Nucleus accumbens (tissue), 56 donors: ENCODE results near the gene CDC42SE2.

ENCODE experiments used
- DNase-seq, 56 donors: peaks; one replicate each; lab custom pipeline; 2025; lab: John Stamatoyannopoulos, UW

Gene CDC42SE2

GRCh38 chr5:131263648-131264450 is at the start of gene CDC42SE2:
TSS of gene CDC42SE2 (plus strand) at chr5:131264053. CDS start at chr5:131359494, 95,441 bp downstream.
- DNase-seq, result peak in 55 of 56 donors; percentile 13 to 90 (median 78)

GRCh38 chr5:131214609-131215227 is 49.1 kb upstream of the CDC42SE2 start:
- DNase-seq, result no peak

- DNase-seq, result no peak
These were observed 46.1 kb upstream of the CDC42SE2 start for GRCh38 chr5:131217791-131218190.

GRCh38 chr5:131218392-131218791 is 45.5 kb upstream of the CDC42SE2 start:
- no peak for DNase-seq

GRCh38 chr5:131220566-131220965 is 43.3 kb upstream of the CDC42SE2 start:
- no peak for DNase-seq

- DNase-seq, result no peak
These were observed 42.7 kb upstream of the CDC42SE2 start for GRCh38 chr5:131221008-131221703.

GRCh38 chr5:131221888-131222287 is 42.0 kb upstream of the CDC42SE2 start:
- DNase-seq, result no peak

- peak in 1 of 56 donors; percentile 5 for DNase-seq
These were observed 41.1 kb upstream of the CDC42SE2 start for GRCh38 chr5:131222731-131223130.

- DNase-seq, result no peak
These were observed 40.0 kb upstream of the CDC42SE2 start for GRCh38 chr5:131223751-131224386.

- DNase-seq, result peak in 9 of 56 donors; percentile 2 to 38 (median 10)
These were observed 39.3 kb upstream of the CDC42SE2 start for GRCh38 chr5:131224387-131225201.

- no peak for DNase-seq
These were observed 38.4 kb upstream of the CDC42SE2 start for GRCh38 chr5:131225282-131225974.

- DNase-seq, result no peak
These were observed 37.0 kb upstream of the CDC42SE2 start for GRCh38 chr5:131226899-131227298.

- no peak for DNase-seq
These were observed 35.2 kb upstream of the CDC42SE2 start for GRCh38 chr5:131228646-131229045.

GRCh38 chr5:131229623-131230022 is 34.2 kb upstream of the CDC42SE2 start:
- DNase-seq, result no peak

- peak in 7 of 56 donors; percentile 5 to 24 (median 15) for DNase-seq
These were observed 33.4 kb upstream of the CDC42SE2 start for GRCh38 chr5:131230406-131230805.

- DNase-seq, result no peak
These were observed 24.2 kb upstream of the CDC42SE2 start for GRCh38 chr5:131239686-131240085.

- no peak for DNase-seq
These were observed 21.1 kb upstream of the CDC42SE2 start for GRCh38 chr5:131242728-131243255.

GRCh38 chr5:131245312-131245711 is 18.5 kb upstream of the CDC42SE2 start:
- DNase-seq, result no peak

- no peak for DNase-seq
These were observed 17.9 kb upstream of the CDC42SE2 start for GRCh38 chr5:131245948-131246347.
